PC-3 (cell line): ENCODE results near the gene INPP5F. TPM values are rescaled to one million over a fixed set of nuclear protein-coding genes. Genes with fewer than 3 reads are reported as not detected.

ENCODE experiments used
- ATAC-seq: fragments of 200-7000 bp; cut with Tn5 transposase; 2 replicates; pipeline ENCODE4 v1.9.1; 2020; ENCODE audit warnings: mild to moderate bottlenecking, moderate library complexity
- BruUV-seq: library from RNA; stranded (reverse); fragments of 400-500 nt; replicated peaks from 2 replicates; lab custom pipeline; 2021; lab: Mats Ljungman, UMichigan
- CTCF ChIA-PET: fragments of 300-600 bp; sonication (Branson Sonifier 250); formaldehyde crosslinking; loops from one replicate; lab custom pipeline; 2022; ENCODE audit warnings: antibody characterized with exemption; lab: Charles Lee
- POLR2A ChIA-PET: fragments of 300-600 bp; sonication (Branson Sonifier 250); formaldehyde crosslinking; loops from one replicate; lab custom pipeline; 2022; ENCODE audit warnings: antibody characterized with exemption; ENCODE audit not compliant: unreplicated experiment; lab: Charles Lee
- DNase-seq: peaks from one replicate; pipeline ENCODE4 v3.0.0-alpha.2; 2015
- H2AFZ ChIP-seq: fragments of 300-600 bp; sonication (generic); 2 replicates; pipeline ENCODE4 v1.6.0; 2016; ENCODE audit warnings: antibody characterized with exemption, low read length
- H3F3A ChIP-seq: fragments of 300-600 bp; sonication (generic); one replicate; pipeline ENCODE4 v1.6.0; 2017; ENCODE audit warnings: antibody characterized with exemption, low read length, control low read depth, mild to moderate bottlenecking; ENCODE audit not compliant: unreplicated experiment
- H3K27ac ChIP-seq: fragments of 300-600 bp; sonication (generic); 2 replicates; pipeline ENCODE4 v1.5.1; 2016; ENCODE audit warnings: mild to moderate bottlenecking, low read length
- H3K27me3 ChIP-seq: fragments of 300-600 bp; sonication (generic); 2 replicates; pipeline ENCODE4 v1.6.1; 2016; ENCODE audit warnings: low read length, mixed read lengths
- H3K36me3 ChIP-seq: fragments of 300-600 bp; sonication (generic); 2 replicates; pipeline ENCODE4 v1.6.1; 2016; ENCODE audit warnings: low read depth, mixed run types, low read length, mixed read lengths
- H3K4me1 ChIP-seq: fragments of 300-600 bp; sonication (generic); 2 replicates; pipeline ENCODE4 v1.5.1; 2016; ENCODE audit warnings: low read length; ENCODE audit not compliant: insufficient read depth
- H3K4me2 ChIP-seq: fragments of 300-600 bp; sonication (generic); 2 replicates; pipeline ENCODE4 v1.6.0; 2016; ENCODE audit warnings: low read length
- H3K4me3 ChIP-seq: fragments of 300-600 bp; sonication (generic); 2 replicates; pipeline ENCODE4 v1.5.1; 2016; ENCODE audit warnings: mild to moderate bottlenecking, low read length, mixed read lengths
- H3K79me2 ChIP-seq: fragments of 300-600 bp; sonication (generic); 2 replicates; pipeline ENCODE4 v1.6.1; 2017; ENCODE audit warnings: low read length, mixed read lengths
- H3K9ac ChIP-seq: fragments of 300-600 bp; sonication (generic); 2 replicates; pipeline ENCODE4 v1.6.0; 2016; ENCODE audit warnings: mild to moderate bottlenecking, low read length
- H3K9me2 ChIP-seq: fragments of 300-600 bp; sonication (generic); replicated peaks from 2 replicates; pipeline ENCODE4 v1.6.1; 2016; ENCODE audit warnings: mixed run types, low read length, mixed read lengths
- H3K9me3 ChIP-seq: fragments of 300-600 bp; sonication (generic); 2 replicates; pipeline ENCODE4 v1.6.1; 2016; ENCODE audit warnings: low read length, mixed read lengths
- H4K20me1 ChIP-seq: fragments of 300-600 bp; sonication (generic); 2 replicates; pipeline ENCODE4 v1.6.1; 2016; ENCODE audit warnings: low read length, mixed read lengths
- EZH2 ChIP-seq: fragments of 300-600 bp; sonication (generic); IDR thresholded peaks from one replicate; pipeline ENCODE4 v1.6.1; 2017; ENCODE audit warnings: antibody characterized with exemption, mild to moderate bottlenecking, low read length; ENCODE audit not compliant: unreplicated experiment
- EZH2phosphoT487 ChIP-seq: fragments of 300-600 bp; sonication (generic); IDR thresholded peaks from 2 replicates; pipeline ENCODE4 v1.6.1; 2018; ENCODE audit warnings: mild to moderate bottlenecking, antibody characterized with exemption, low read length, borderline replicate concordance
- intact Hi-C: fragments of 100-400 bp; cut with micrococcal nuclease; formaldehyde crosslinking; loops from 2 replicates; pipeline ENCODE4 v1.9.0; 2023
- total RNA-seq: library from RNA; depleted of rRNA; stranded (reverse); fragments of >200 nt; gene quantifications from 2 replicates; pipeline ENCODE4 v1.2.3, GENCODE V29; 2014
- TF ChIP-seq, protein P1 (sequence below): fragments of 300-600 bp; sonication (generic); conservative IDR thresholded peaks from 2 replicates; pipeline ENCODE4 v1.5.1; 2017; ENCODE audit warnings: antibody characterized with exemption, low read depth, mild to moderate bottlenecking, low read length

INPP5F gene
- total RNA-seq, 1 experiment from 2014 or later = 8.2 TPM

DNA sequence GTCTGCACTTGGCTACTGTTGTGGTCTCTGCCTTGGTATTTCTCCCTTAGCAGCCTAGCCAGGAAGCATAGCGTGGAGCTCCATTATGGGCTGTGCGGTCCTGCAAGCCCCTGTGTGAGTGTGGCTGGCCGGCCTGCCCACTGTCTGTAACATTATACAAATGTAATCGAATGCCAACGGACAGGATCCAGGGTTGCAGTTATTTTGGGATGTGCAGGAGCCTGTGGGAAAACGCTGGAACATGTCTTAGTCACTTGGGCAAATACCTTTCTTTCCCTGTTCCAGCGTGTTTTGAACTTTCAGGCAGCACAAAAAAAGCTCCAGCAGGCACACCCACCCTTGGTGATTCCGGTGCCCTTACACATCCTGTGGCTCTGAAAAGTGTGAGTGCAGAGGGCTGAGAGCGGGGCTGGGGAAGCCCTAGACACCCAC is 45.2 kb upstream of the INPP5F start:
- H3K9ac ChIP-seq = peak overlapping the region; percentile 97
- ATAC-seq = peak; percentile 60
- TF ChIP-seq EZH2phosphoT487 (no peak), EZH2 (no peak)
- TF ChIP-seq, protein P1, sequence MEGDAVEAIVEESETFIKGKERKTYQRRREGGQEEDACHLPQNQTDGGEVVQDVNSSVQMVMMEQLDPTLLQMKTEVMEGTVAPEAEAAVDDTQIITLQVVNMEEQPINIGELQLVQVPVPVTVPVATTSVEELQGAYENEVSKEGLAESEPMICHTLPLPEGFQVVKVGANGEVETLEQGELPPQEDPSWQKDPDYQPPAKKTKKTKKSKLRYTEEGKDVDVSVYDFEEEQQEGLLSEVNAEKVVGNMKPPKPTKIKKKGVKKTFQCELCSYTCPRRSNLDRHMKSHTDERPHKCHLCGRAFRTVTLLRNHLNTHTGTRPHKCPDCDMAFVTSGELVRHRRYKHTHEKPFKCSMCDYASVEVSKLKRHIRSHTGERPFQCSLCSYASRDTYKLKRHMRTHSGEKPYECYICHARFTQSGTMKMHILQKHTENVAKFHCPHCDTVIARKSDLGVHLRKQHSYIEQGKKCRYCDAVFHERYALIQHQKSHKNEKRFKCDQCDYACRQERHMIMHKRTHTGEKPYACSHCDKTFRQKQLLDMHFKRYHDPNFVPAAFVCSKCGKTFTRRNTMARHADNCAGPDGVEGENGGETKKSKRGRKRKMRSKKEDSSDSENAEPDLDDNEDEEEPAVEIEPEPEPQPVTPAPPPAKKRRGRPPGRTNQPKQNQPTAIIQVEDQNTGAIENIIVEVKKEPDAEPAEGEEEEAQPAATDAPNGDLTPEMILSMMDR = no peak
- H3K27ac ChIP-seq = peak overlapping the region; percentile 100
- H3K79me2 ChIP-seq = peaks cover 23% of the 10 kb centered on the region
- peak; percentile 77 for DNase-seq
- intact Hi-C loops = loop anchor here (2.0 kb wide), 1 partner anchor 26 kb away; no protein-coding TSS in a partner anchor
- no peaks in the 10 kb centered on the region for H3K9me2 ChIP-seq
- no peaks in the 10 kb centered on the region for H3K27me3 ChIP-seq
- no peaks in the 10 kb centered on the region for H4K20me1 ChIP-seq
- peak overlapping the region; percentile 33 for H3K4me3 ChIP-seq
- H2AFZ ChIP-seq = no peak overlapping the region
- H3K36me3 ChIP-seq = peaks cover 23% of the 10 kb centered on the region
- H3F3A ChIP-seq = peaks cover 8% of the 10 kb centered on the region
- BruUV-seq = TSS peak; percentile 10
- CTCF ChIA-PET = interaction anchor here (0.8 kb wide), 1 partner anchor 29 kb away, joined by 3 read pairs; the partner anchor contains the start of gene BAG3
- H3K4me1 ChIP-seq = peaks cover 67% of the 10 kb centered on the region
- POLR2A ChIA-PET = interaction anchor here (0.6 kb wide), 1 partner anchor 29 kb away, joined by 3 read pairs; the partner anchor contains the start of gene BAG3
- H3K4me2 ChIP-seq = peak overlapping the region; percentile 73
- no peaks in the 10 kb centered on the region for H3K9me3 ChIP-seq

DNA sequence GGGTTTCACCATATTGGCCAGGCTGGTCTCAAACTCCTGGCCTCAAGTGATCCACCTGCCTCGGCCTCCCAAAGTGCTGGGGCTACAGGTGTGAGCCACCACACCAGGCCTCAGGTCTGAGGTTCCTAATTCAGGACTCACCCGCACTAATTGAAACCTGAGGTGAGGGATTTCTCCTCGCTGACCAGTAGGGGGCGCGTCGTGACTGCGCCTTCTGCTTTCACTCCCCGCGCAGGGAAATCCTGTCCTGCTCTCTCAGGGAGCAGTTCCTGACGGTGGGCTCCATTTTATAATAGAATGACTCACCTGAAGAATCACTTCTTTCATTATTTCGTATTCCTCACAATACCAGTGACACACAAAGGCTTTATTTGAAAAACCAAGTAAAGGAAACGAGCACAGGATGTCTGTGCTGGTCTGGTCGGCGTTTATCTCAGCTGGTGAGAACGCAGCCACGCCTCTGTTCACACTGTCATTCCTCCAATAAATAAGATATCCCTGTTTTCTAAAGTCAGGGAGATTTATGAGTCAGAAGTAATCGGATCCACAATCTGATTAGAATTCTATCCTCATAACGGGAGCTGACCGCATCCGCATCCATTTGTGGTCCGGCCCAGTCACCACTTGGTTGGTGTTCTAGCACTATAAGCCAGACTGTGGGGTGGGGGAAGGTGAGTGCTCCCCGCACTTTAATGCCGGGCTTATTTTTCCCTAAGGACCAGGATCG is 39.2 kb upstream of the INPP5F start:
- H3K27me3 ChIP-seq = no peaks in the 10 kb centered on the region
- no TSS peak for BruUV-seq
- H3K4me1 ChIP-seq = peaks cover 30% of the 10 kb centered on the region
- H3F3A ChIP-seq = peaks cover under 1% of the 10 kb centered on the region
- DNase-seq (peak; percentile 92), ATAC-seq (peak; percentile 82)
- H3K79me2 ChIP-seq = no peaks in the 10 kb centered on the region
- H3K9me3 ChIP-seq = no peaks in the 10 kb centered on the region
- no peaks in the 10 kb centered on the region for H4K20me1 ChIP-seq
- intact Hi-C loops = loop anchor here (1.0 to 5.0 kb wide), 4 partner anchors 40 to 186 kb away; partner anchors contain the start of genes INPP5F and MCMBP
- peak overlapping the region; percentile 86 for H3K9ac ChIP-seq
- CTCF ChIA-PET = interaction anchor here (1.0 to 1.4 kb wide), 3 partner anchors 39 to 78 kb away, joined by 6 to 11 read pairs (median 7); partner anchors contain the start of gene INPP5F
- peak overlapping the region; percentile 60 for H2AFZ ChIP-seq
- TF ChIP-seq EZH2 (no peak), EZH2phosphoT487 (no peak)
- TF ChIP-seq, protein P1 = peak; percentile 81
- peak overlapping the region; percentile 87 for H3K4me2 ChIP-seq
- POLR2A ChIA-PET = interaction anchor here (0.6 to 1.4 kb wide), 3 partner anchors 18 to 147 kb away, joined by 3 to 4 read pairs (median 3); partner anchors contain the start of gene INPP5F
- no peaks in the 10 kb centered on the region for H3K9me2 ChIP-seq
- no peaks in the 10 kb centered on the region for H3K36me3 ChIP-seq
- peak overlapping the region; percentile 59 for H3K4me3 ChIP-seq
- H3K27ac ChIP-seq = peak overlapping the region; percentile 98
